Measurements from ENCODE around the gene DMRTA2.

GRCh38 chr1:50441183-50441582 lies 17.9 kb upstream of the DMRTA2 start:
- TF ChIP-seq, protein P1, sequence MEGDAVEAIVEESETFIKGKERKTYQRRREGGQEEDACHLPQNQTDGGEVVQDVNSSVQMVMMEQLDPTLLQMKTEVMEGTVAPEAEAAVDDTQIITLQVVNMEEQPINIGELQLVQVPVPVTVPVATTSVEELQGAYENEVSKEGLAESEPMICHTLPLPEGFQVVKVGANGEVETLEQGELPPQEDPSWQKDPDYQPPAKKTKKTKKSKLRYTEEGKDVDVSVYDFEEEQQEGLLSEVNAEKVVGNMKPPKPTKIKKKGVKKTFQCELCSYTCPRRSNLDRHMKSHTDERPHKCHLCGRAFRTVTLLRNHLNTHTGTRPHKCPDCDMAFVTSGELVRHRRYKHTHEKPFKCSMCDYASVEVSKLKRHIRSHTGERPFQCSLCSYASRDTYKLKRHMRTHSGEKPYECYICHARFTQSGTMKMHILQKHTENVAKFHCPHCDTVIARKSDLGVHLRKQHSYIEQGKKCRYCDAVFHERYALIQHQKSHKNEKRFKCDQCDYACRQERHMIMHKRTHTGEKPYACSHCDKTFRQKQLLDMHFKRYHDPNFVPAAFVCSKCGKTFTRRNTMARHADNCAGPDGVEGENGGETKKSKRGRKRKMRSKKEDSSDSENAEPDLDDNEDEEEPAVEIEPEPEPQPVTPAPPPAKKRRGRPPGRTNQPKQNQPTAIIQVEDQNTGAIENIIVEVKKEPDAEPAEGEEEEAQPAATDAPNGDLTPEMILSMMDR (IDR thresholded peaks at IDR 0.05) = no peak
- no peak for TF ChIP-seq POLR2A (IDR thresholded peaks at IDR 0.05)

Data from thyroid gland (tissue), 4 donors.